Measurements from ENCODE around the gene AATK. TPM values are rescaled to one million over a fixed set of nuclear protein-coding genes. Genes with fewer than 3 reads are reported as not detected.

AATK gene
- total RNA-seq, 4 donors from 2014 or later, result 0.51 to 5.9 (median 3.0) TPM

DNA sequence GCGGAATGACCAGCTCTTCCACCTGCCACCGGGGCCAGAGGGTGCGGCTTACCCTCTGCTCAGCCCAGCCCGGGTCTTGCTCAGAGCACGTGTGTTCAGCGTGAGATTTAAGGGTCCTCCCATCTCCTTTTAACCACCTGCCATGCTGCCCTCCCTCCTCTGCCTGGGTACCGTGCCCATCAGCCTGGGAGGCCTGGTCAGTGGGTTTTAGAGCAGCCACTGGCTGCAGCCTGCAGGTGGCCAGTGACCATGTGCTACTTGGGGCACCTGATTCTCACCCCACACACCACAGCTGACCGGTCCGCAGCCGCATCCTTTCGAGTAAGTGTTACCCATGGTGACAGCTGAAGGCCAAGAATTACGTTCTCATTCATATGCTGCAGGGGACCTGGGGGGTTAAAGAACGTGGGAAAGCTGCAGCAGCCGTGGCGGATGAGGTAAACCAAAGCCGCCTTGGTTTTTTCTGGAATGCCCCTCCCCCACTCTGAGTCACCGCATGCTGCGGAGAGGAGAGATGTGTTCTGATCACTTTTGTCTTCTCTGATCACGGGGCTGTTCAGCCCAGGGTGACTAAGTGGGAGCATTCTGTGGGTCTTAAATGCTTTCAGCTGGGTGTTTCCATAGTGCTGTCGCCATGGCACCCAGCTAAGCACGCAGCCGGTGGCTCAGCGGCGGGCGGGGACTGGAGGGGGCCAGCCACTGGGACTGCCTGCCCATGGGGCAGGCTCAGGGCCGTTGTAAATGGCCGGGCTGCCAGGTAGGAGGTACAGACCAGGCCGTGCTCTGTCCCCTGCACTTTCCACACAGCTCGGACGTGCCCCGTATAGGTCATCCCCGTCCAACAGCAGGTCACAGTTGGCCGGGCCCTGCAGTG, 71.3 kb downstream of the AATK start:
- TF ChIP-seq POLR2A (IDR thresholded peaks at IDR 0.05), result no peak
- TF ChIP-seq, protein P1, sequence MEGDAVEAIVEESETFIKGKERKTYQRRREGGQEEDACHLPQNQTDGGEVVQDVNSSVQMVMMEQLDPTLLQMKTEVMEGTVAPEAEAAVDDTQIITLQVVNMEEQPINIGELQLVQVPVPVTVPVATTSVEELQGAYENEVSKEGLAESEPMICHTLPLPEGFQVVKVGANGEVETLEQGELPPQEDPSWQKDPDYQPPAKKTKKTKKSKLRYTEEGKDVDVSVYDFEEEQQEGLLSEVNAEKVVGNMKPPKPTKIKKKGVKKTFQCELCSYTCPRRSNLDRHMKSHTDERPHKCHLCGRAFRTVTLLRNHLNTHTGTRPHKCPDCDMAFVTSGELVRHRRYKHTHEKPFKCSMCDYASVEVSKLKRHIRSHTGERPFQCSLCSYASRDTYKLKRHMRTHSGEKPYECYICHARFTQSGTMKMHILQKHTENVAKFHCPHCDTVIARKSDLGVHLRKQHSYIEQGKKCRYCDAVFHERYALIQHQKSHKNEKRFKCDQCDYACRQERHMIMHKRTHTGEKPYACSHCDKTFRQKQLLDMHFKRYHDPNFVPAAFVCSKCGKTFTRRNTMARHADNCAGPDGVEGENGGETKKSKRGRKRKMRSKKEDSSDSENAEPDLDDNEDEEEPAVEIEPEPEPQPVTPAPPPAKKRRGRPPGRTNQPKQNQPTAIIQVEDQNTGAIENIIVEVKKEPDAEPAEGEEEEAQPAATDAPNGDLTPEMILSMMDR (IDR thresholded peaks at IDR 0.05), result no peak
- H3K27me3 ChIP-seq, result no peaks in the 10 kb centered on the region
- peak; percentile 90 to 92 for DNase-seq
- H3K9me3 ChIP-seq, result no peaks in the 10 kb centered on the region
- peaks cover 20 to 36% of the 10 kb centered on the region in 2 donors for H3K4me1 ChIP-seq
- intact Hi-C loops (cut with DNase I; ENCODE audit: low total_unique reads), result loop anchor here (5.0 to 10.0 kb wide), 2 partner anchors 72 to 690 kb away; no protein-coding TSS in a partner anchor
- H3K4me3 ChIP-seq, result no peak overlapping the region
- no peaks in the 10 kb centered on the region for H3K36me3 ChIP-seq
- peak overlapping the region; percentile 83 to 84 for H3K27ac ChIP-seq

DNA sequence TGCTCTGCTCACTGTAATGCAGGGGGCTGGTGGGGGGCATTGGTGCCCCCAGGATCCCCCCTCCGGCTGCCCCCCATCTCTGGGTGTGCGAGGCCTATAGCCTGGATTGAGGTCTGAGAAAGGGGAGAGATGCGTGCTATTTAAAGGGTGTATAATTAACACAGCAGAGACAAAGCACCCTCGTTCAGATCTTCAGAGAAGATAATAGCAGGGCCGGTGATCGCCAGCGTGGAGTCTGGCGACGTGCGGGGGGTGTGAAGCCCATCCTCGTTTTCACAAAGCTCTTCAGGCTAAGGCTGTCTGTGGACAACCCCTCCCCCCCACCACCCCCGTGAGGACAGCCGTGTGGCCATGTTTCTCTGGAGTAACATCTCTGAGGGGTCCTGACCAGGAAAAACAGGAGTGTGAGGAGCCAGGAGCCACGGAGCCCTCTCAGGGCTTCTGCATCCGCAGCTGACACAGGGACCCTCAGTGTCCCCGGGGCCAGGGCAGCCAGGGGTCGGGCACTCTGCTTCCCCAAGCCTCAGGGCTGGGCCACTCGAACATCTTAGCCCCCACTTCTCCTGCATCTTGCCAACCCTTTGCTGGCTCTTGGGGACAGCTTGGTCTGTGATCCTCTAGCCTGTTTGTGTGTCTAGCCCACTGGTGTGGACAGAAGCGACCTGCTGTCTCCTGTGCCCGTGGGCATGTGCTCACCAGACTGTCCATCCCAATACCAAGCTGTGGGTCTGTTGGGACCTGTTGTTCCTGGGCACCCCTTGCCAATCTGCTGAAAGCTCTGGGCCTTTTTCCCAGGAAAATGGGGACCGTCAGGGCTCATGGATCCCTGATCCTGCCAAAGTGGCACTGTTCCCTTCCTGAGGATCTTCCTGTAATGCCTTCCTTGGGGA, 72.2 kb downstream of the AATK start:
- intact Hi-C loops (cut with DNase I; ENCODE audit: low total_unique reads), result loop anchor here (10.0 kb wide), 1 partner anchor 689 kb away; no protein-coding TSS in a partner anchor
- Histone ChIP-seq H3K27me3 (no peaks in the 10 kb centered on the region), H3K4me1 (peaks cover 20 to 36% of the 10 kb centered on the region in 2 donors), H3K4me3 (no peak overlapping the region), H3K36me3 (no peaks in the 10 kb centered on the region), H3K27ac (peak overlapping the region; percentile 83 to 84), H3K9me3 (no peaks in the 10 kb centered on the region)
- TF ChIP-seq POLR2A (IDR thresholded peaks at IDR 0.05), result no peak
- TF ChIP-seq, protein P1 (IDR thresholded peaks at IDR 0.05), result no peak
- no peak for DNase-seq

DNA sequence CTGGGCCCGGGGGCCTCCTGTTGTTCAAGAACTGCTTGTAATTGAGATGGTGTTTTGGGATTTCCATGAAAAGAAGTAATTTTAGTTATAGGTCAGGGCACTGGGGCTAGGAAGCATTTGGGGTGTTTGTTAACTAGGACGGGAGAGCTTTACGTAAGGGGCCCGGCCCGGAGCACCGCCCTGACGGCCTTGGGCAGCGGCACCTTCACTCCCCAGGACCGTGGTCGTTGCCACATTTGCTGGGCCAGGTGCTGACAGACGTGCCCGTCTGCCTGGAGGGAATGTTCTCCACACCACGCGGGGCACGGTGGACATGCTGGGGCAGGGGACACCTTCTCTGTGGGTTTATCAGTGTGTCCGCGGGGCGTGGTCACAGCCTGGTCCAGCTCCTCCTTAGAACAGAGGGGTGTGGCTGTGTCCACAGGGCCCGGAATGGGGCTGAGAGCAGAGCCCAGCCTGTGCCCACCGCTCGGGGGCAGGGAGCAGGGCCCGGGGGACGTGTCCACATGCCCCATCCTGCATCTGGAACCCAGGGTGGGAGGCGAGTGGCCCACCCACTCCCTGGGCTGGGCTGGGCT, 73.4 kb downstream of the AATK start:
- Histone ChIP-seq H3K36me3 (no peaks in the 10 kb centered on the region), H3K4me1 (peaks cover 13 to 29% of the 10 kb centered on the region in 2 donors), H3K27ac (no peak overlapping the region), H3K4me3 (no peak overlapping the region), H3K9me3 (no peaks in the 10 kb centered on the region), H3K27me3 (no peaks in the 10 kb centered on the region)
- DNase-seq, result no peak
- no peak for TF ChIP-seq POLR2A (IDR thresholded peaks at IDR 0.05)
- TF ChIP-seq, protein P1 (IDR thresholded peaks at IDR 0.05), result no peak
- intact Hi-C loops (cut with DNase I; ENCODE audit: low total_unique reads), result loop anchor here (10.0 kb wide), 1 partner anchor 688 kb away; no protein-coding TSS in a partner anchor

DNA sequence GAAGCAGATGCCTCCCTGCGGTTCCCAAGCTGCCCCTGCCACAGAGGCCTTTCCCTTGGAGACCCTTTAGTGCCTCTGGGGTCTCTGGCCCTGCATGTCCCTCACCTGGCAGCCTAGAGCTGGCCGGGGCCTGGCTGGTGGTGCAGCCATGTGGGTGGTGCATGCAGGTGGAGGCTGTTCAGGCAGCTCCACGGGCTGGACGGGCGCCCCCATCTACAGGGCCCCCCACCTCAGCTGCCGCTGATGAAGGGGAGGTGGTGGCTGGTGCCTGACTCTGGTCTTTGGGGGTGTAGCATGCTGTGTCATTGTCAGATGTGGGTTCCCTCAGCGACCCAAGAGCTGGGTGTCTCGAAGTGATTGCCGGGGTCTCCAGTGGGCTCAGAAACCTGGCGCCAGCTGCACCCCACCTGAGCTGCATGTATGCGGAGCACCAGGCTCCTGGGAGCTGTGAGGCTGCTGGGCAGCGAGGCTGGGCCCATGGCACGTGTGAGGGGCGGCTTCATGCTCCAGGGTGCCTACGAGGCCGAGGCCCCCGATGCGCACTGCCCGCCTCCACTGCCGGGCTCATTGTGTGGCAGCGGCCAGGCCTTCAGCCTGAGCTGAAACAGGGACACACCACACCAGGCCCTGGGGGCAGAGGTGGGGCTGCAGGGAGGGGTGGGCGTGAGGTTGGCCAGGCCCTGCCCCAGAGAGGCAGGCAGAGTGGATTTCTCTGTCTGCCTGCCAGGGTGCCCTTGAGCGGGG, 74.1 kb downstream of the AATK start:
- peaks cover 13 to 25% of the 10 kb centered on the region in 2 donors for H3K4me1 ChIP-seq
- intact Hi-C loops (cut with DNase I; ENCODE audit: low total_unique reads), result loop anchor here (10.0 kb wide), 1 partner anchor 687 kb away; no protein-coding TSS in a partner anchor
- H3K9me3 ChIP-seq, result no peaks in the 10 kb centered on the region
- no peaks in the 10 kb centered on the region for H3K27me3 ChIP-seq
- TF ChIP-seq, protein P1 (IDR thresholded peaks at IDR 0.05), result no peak
- TF ChIP-seq POLR2A (IDR thresholded peaks at IDR 0.05), result no peak
- DNase-seq, result no peak
- H3K36me3 ChIP-seq, result no peaks in the 10 kb centered on the region
- H3K4me3 ChIP-seq, result no peak overlapping the region
- no peak overlapping the region for H3K27ac ChIP-seq
